NCI-H748 treated with DMSO at 0.1 percent for 48 hours (cell line): ENCODE data around the gene CYP26A1.

ENCODE experiments used
- DNase-seq: peaks from one replicate; lab custom pipeline; 2025; lab: John Stamatoyannopoulos, UW

CYP26A1 gene

GRCh38 chr10:93064874-93065660 lies 8.6 kb upstream of the CYP26A1 start:
- no peak for DNase-seq

GRCh38 chr10:93065675-93066543 lies 7.8 kb upstream of the CYP26A1 start:
- no peak for DNase-seq

DNA sequence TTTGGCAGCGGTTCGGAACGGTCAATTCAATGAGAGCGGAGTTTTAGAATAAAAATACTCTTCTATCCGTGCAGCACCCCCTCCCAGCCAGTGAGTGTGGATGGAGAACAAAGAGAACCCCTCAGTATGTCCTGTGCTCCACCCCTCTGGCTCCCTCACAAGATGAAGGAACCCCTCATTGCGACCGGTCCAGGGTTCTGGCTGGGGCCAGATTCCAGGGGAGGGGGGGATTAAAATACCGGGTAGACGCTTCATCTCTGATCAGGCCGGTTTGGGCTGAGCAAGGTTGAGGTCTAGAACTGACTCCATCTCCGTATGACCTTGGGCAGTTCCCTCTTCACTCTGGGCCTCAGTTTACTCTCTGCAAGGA lies 7.2 kb upstream of the CYP26A1 start:
- no peak for DNase-seq

- no peak for DNase-seq
Measured at GRCh38 chr10:93067443-93068365, 6.0 kb upstream of the CYP26A1 start.

- no peak for DNase-seq
Measured at GRCh38 chr10:93068411-93069244, 5.1 kb upstream of the CYP26A1 start.

GRCh38 chr10:93069245-93069561 lies 4.5 kb upstream of the CYP26A1 start:
- DNase-seq: no peak

DNA sequence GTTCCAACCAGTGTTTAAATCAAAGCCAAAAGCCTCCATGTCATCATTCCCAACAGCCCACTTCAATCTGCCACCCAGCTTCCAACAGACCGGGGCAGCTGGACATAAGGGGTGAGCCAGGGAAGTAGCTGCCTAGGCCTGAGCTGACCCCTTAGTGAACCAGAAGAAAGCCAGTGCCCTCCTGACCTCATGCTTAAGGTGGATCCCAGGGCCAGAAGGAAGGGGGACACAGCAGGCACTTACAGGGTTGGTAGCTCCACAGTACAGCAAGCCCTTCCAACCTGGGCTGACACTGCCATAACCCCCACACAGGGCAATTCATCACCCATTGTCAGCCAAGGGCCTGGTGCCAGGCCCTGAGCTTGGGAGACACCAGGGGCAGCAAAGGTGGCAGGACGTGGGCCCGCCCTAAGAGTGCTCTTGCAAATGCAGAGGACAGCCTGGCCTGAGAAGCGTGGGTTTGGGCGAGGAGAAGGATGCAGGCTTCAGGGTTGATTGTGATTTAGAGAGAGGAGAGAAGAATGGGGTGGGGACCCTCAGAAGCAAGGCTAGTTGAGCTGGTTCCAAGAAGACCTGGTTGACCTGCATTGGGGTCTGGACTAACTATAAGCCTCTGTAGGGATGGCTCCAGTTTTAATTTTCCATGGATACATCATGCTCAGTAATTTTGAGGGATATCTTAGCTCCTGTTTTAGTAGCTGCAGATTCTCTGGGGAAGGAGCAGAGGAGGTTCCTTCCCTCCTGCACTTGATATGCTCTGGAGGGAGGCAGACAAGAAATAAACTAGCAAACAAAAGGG lies 3.1 kb upstream of the CYP26A1 start:
- no peak for DNase-seq

- no peak for DNase-seq
Measured at GRCh38 chr10:93071177-93071472, 2.6 kb upstream of the CYP26A1 start.

DNA sequence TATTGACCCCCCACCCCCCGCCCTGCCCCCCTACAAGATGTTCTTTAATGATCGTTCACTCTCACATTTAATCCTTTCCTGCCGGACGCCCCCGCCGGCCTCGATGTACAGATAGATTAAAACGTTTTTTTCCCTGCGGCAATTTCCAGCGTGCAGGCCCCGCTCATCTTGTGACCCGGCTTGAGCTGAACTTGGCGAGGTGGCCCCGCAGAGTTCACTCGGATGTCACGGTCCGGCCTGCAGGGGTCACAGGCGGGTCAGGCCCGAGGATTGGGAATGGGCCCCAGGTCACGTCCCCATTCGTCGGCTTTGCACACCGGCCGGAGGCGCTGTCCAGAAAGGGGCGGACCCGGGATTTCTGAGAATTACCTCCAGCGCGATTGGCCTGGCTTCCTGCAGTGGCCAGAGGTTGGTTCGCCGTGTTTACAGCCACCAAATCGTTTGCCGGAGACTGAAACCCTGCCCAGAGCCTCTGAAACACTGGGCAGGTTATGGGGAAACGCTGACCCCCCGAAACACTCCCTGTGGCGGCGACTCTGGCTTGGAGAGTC lies 1.9 kb upstream of the CYP26A1 start:
- no peak for DNase-seq

DNA sequence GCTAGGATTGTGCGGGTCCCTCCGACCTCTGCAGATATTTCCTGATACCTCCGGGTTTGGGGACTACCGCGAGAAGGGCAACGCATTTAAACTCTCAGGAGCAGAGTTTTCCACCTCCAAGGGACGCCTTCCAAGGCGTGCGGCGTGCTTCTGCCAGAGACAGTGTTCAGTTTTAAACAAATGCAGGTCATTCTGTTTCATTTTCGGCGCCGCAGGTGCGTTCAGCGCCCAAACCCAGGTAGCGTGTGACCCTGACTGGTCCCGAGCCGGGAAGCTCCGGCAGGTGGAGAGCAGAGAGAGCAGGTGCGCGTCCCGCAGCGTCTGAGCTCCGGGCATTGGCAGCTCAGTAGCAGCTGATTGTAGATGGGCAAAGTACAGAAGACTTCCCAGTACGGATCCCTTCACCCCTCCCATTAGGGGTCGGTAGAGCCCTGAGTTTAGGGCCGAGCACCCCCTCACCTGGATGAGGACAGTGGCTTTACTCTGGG lies 1.4 kb upstream of the CYP26A1 start:
- no peak for DNase-seq

GRCh38 chr10:93072713-93073538 lies 767 bp upstream of the CYP26A1 start:
- no peak for DNase-seq

GRCh38 chr10:93074147-93074596 lies 479 bp downstream of the CYP26A1 start:
- no peak for DNase-seq

- DNase-seq: no peak
Measured at GRCh38 chr10:93074597-93075368, 1.1 kb downstream of the CYP26A1 start.

GRCh38 chr10:93075369-93076221 lies 1.9 kb downstream of the CYP26A1 start:
- DNase-seq: no peak

DNA sequence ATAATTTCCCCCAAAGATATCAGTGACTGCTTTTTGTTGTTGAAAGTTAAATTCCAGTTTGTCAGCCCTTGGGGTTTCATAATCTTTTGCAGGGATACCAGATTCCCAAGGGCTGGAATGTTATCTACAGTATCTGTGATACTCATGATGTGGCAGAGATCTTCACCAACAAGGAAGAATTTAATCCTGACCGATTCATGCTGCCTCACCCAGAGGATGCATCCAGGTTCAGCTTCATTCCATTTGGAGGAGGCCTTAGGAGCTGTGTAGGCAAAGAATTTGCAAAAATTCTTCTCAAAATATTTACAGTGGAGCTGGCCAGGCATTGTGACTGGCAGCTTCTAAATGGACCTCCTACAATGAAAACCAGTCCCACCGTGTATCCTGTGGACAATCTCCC lies 3.2 kb downstream of the CYP26A1 start:
- DNase-seq: no peak

- DNase-seq: no peak
Measured at GRCh38 chr10:93077860-93078337, 4.2 kb downstream of the CYP26A1 start.

DNA sequence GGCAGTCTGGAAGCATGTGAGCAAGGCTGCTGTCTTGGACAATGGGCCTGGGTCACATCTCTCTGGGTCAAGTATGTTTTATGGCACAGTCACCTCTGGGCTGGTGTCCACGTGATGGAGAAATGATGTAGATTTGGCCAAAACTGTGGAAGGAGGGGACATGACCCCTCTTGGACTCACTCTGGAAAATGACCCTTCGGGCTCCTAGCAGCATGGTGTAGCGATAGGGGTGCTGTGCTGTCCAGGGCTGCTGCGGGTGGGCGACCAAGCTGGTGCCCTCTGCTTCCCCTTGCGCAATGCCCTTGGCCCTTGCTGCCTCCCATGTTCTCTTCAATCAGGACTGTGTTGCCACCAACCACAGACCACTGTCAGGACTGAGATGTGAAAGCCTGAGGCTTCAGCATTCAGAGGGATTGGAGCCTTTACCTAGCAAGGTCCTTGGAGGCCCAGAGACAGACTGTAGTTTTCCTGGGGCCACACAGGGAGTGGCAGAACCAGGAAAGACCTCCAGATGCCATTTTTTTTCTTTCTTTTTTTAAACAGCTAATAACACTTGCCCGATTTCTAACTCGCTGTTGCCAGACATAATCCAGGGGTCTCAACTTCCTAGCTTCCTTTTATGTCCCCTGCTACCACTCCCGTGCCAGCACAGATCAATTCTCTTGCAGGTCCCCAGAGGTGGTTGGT lies 6.1 kb downstream of the CYP26A1 start:
- no peak for DNase-seq
